GM23248 (cell line): ENCODE data around the gene MIER2. TPM values are rescaled to one million over a fixed set of nuclear protein-coding genes. Genes with fewer than 3 reads are reported as not detected.

ENCODE experiments used
- DNase-seq: peaks from one replicate; pipeline ENCODE4 v3.0.0-alpha.2; 2015
- H2AFZ ChIP-seq: fragments of 200-600 bp; sonication (generic); 2 replicates; pipeline ENCODE4 v1.6.1; 2016; ENCODE audit warnings: antibody characterized with exemption
- H3F3A ChIP-seq: fragments of 200-600 bp; sonication (generic); 2 replicates; pipeline ENCODE4 v1.6.1; 2016; ENCODE audit warnings: mild to moderate bottlenecking, antibody characterized with exemption, mixed run types; ENCODE audit not compliant: insufficient read depth
- H3K27ac ChIP-seq: fragments of 200-600 bp; sonication (generic); 2 replicates; pipeline ENCODE4 v1.5.1; 2016; ENCODE audit warnings: mild to moderate bottlenecking
- H3K27me3 ChIP-seq: fragments of 200-600 bp; sonication (generic); replicated peaks from 2 replicates; pipeline ENCODE4 v1.6.1; 2016; ENCODE audit warnings: mild to moderate bottlenecking; ENCODE audit not compliant: insufficient read depth
- H3K36me3 ChIP-seq: fragments of 200-600 bp; sonication (generic); 2 replicates; pipeline ENCODE4 v1.6.1; 2016; ENCODE audit warnings: low read depth, mild to moderate bottlenecking
- H3K4me1 ChIP-seq: fragments of 200-600 bp; sonication (generic); 2 replicates; pipeline ENCODE4 v1.6.1; 2016; ENCODE audit warnings: mild to moderate bottlenecking; ENCODE audit not compliant: insufficient read depth
- H3K4me2 ChIP-seq: fragments of 200-600 bp; sonication (generic); one replicate; pipeline ENCODE4 v1.6.1; 2016; ENCODE audit warnings: mild to moderate bottlenecking; ENCODE audit not compliant: unreplicated experiment
- H3K4me3 ChIP-seq: fragments of 200-600 bp; sonication (generic); 2 replicates; pipeline ENCODE4 v1.5.1; 2016; ENCODE audit warnings: mild to moderate bottlenecking
- H3K79me2 ChIP-seq: fragments of 200-600 bp; sonication (generic); 2 replicates; pipeline ENCODE4 v1.6.1; 2016; ENCODE audit warnings: mild to moderate bottlenecking; ENCODE audit not compliant: insufficient read depth
- H3K9ac ChIP-seq: fragments of 200-600 bp; sonication (generic); 2 replicates; pipeline ENCODE4 v1.6.1; 2016; ENCODE audit warnings: mild to moderate bottlenecking
- H3K9me2 ChIP-seq: fragments of 200-600 bp; sonication (generic); 2 replicates; pipeline ENCODE4 v1.6.1; 2016; ENCODE audit warnings: mixed run types, mild to moderate bottlenecking, moderate library complexity; ENCODE audit not compliant: insufficient read depth
- H3K9me3 ChIP-seq: fragments of 200-600 bp; sonication (generic); one replicate; pipeline ENCODE4 v1.6.1; 2017; ENCODE audit warnings: low read depth
- H4K20me1 ChIP-seq: fragments of 200-600 bp; sonication (generic); 2 replicates; pipeline ENCODE4 v1.6.0; 2016; ENCODE audit not compliant: insufficient read depth
- EZH2 ChIP-seq: fragments of 200-600 bp; sonication (generic); IDR thresholded peaks from 2 replicates; pipeline ENCODE4 v1.6.1; 2018; ENCODE audit warnings: antibody characterized with exemption, mild to moderate bottlenecking; ENCODE audit not compliant: insufficient read depth, poor library complexity, severe bottlenecking
- EZH2phosphoT487 ChIP-seq: fragments of 200-600 bp; sonication (generic); IDR thresholded peaks from 2 replicates; pipeline ENCODE4 v1.6.1; 2018; ENCODE audit warnings: antibody characterized with exemption, moderate library complexity, mild to moderate bottlenecking, low read depth; ENCODE audit not compliant: insufficient read depth
- WGBS, 2 experiments: methylation state at CpG; one replicate each; pipeline ENCODE4 v1.1.6; 2015 to 2017; ENCODE audit warnings: low lambda C conversion rate in 2 of 2, low coverage in 1 of 2; ENCODE audit errors: missing lambda C conversion rate in 2 of 2; 5-methylcytosine and 5-hydroxymethylcytosine counted together
- in situ Hi-C: fragments of 300-500 bp; cut with MboI; formaldehyde crosslinking; loops from 2 replicates; pipeline ENCODE4 v1.15.0; 2020
- polyA plus RNA-seq: library from polyadenylated mRNA; unstranded; fragments of >200 nt; fragmentation: Nextera tagmentation; extraction: Ambion mirVana; gene quantifications from 2 replicates; pipeline ENCODE4 v1.2.1, GENCODE V29; 2016
- total RNA-seq: library from RNA; depleted of rRNA; stranded (reverse); fragments of >200 nt; shearing (Covaris generic); gene quantifications from 2 replicates; pipeline ENCODE4 v1.2.3, GENCODE V29; 2014

Gene MIER2
- total and polyA plus RNA-seq, 2 experiments from 2014 or later, result 11.8 to 30.7 TPM

DNA sequence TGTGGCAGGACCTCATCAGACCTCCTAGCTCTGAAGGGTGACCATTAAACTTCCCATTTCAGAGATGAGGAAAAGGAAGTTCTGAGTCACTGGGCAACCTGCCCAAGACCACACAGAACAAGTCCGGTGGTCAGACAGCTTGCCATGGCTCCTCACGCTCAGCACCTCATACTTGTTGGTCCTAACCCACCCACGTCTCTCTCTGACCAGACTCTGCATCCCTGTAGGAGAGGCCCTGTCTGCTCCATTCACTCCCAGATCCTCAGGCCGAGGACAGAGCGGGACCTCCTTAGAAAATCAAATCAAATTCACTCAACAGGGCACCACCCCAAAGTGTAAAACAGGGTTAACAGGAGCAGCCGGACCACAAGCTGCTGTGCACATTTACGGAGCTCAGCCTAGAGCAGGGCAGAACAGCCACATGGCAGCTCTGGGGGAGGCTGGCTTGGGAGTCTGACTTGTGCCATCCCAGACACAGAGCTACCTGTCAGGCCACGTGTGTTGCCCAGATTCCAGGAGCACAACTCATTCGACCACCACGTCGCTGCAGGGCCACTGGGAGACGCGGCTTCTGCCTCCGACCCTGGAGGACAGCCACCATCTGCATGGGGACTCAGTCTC is 1.7 kb downstream of the MIER2 start:
- no peak overlapping the region for H2AFZ ChIP-seq
- peaks cover 17% of the 10 kb centered on the region; the same call in 1 of the 2 replicates for H3F3A ChIP-seq
- 23 to 33% methylated on average over 14 of the region's 14 CpGs for WGBS, 2 experiments
- DNase-seq, result peak; percentile 94
- peak overlapping the region; percentile 70 for H3K4me3 ChIP-seq
- H3K79me2 ChIP-seq, result peaks cover 62% of the 10 kb centered on the region
- H3K4me2 ChIP-seq, result peak overlapping the region; percentile 81
- H3K9me3 ChIP-seq, result no peaks in the 10 kb centered on the region
- no peaks in the 10 kb centered on the region for H3K9me2 ChIP-seq
- no peaks in the 10 kb centered on the region for H3K27me3 ChIP-seq
- H3K9ac ChIP-seq, result peak overlapping the region; percentile 84
- peaks cover 4% of the 10 kb centered on the region; the same call in 1 of the 2 replicates for H4K20me1 ChIP-seq
- TF ChIP-seq EZH2, result no peak
- no peak for TF ChIP-seq EZH2phosphoT487
- peak overlapping the region; percentile 89 for H3K27ac ChIP-seq
- H3K4me1 ChIP-seq, result peaks cover 19% of the 10 kb centered on the region
- no peaks in the 10 kb centered on the region for H3K36me3 ChIP-seq
- in situ Hi-C loops, result no loop called here

DNA sequence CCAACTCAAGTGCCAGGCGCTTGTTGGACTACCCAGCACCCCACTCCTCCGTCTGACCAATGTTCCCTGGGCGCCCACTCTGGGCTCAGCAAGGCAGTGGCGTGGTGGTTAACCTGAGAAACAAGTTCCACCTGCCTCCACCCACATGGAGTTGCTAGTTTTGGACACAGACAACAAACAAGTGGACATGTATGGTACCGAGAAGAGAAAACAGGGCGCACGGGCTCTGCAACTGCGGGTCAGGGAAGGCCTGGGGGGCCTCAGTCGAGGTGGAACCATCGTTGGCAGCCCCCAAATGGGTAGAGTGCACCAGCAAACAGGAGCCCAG is 2.5 kb downstream of the MIER2 start:
- Histone ChIP-seq H4K20me1 (peaks cover 7% of the 10 kb centered on the region; the same call in 1 of the 2 replicates), H2AFZ (no peak overlapping the region), H3K27ac (peak overlapping the region; percentile 89)

DNA sequence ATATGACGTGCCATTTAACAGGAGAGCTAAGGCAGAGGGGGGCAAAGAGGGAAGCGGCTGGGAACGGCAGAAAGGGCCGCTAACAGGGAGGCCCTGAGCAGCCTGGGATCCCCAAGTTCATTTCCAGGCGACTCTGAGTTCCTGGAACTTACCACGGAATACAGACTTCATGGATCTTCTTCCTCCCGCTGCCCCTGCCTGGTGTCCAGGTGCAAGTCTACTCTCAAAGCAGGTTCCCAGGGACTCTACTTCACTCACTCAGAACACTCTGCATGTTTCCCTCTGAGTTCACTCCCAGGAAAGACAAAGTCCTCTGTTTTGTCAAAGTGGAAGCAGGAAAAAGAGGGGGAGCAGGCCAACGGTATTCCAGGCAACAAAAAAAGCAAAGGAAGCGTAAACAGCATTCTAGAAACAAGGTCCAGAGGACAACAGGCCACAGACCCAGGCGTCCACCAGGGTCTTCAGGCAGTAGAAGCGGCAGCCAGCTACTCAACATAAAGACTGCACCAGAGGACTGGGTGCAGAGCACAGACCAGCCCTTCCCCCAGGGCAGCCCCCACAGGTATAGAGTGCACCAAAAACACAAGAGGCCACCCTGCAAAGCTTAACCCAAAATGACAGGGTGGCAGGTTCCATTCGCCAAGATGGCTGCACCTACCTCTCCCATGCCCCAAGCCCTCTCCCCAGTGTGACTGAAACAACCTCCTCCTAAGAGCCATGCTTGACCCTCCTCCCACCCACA is 3.0 kb downstream of the MIER2 start:
- peak overlapping the region; percentile 89; the same call in 1 of the 2 replicates for H3K27ac ChIP-seq
- WGBS, 2 experiments, result 79% methylated on average over 12 of the region's 12 CpGs
- no peak for DNase-seq
- peaks cover 12% of the 10 kb centered on the region; the same call in 1 of the 2 replicates for H4K20me1 ChIP-seq
- peaks cover 19% of the 10 kb centered on the region for H3K4me1 ChIP-seq
- H3K36me3 ChIP-seq, result no peaks in the 10 kb centered on the region
- H2AFZ ChIP-seq, result no peak overlapping the region
- no peaks in the 10 kb centered on the region for H3K27me3 ChIP-seq
- peak overlapping the region; percentile 84 for H3K9ac ChIP-seq
- peak overlapping the region; percentile 81 for H3K4me2 ChIP-seq
- H3K79me2 ChIP-seq, result peaks cover 76% of the 10 kb centered on the region
- no peaks in the 10 kb centered on the region for H3K9me2 ChIP-seq
- peaks cover 17% of the 10 kb centered on the region; the same call in 1 of the 2 replicates for H3F3A ChIP-seq
- TF ChIP-seq EZH2phosphoT487 (no peak), EZH2 (no peak)
- in situ Hi-C loops, result no loop called here
- H3K9me3 ChIP-seq, result no peaks in the 10 kb centered on the region
- peak overlapping the region; percentile 70 for H3K4me3 ChIP-seq

More for the DNA sequence above, 2.5 kb downstream of the MIER2 start:
- Histone ChIP-seq H3K4me3 (peak overlapping the region; percentile 70), H3K4me2 (peak overlapping the region; percentile 81), H3K9me3 (no peaks in the 10 kb centered on the region), H3K9ac (peak overlapping the region; percentile 84), H3K36me3 (no peaks in the 10 kb centered on the region), H3K27me3 (no peaks in the 10 kb centered on the region), H3K9me2 (no peaks in the 10 kb centered on the region), H3F3A (peaks cover 17% of the 10 kb centered on the region; the same call in 1 of the 2 replicates), H3K79me2 (peaks cover 70% of the 10 kb centered on the region), H3K4me1 (peaks cover 19% of the 10 kb centered on the region)
- in situ Hi-C loops, result no loop called here
- no peak for DNase-seq
- TF ChIP-seq EZH2 (no peak), EZH2phosphoT487 (no peak)
- 93 to 98% methylated on average over 10 of the region's 10 CpGs for WGBS, 2 experiments

DNA sequence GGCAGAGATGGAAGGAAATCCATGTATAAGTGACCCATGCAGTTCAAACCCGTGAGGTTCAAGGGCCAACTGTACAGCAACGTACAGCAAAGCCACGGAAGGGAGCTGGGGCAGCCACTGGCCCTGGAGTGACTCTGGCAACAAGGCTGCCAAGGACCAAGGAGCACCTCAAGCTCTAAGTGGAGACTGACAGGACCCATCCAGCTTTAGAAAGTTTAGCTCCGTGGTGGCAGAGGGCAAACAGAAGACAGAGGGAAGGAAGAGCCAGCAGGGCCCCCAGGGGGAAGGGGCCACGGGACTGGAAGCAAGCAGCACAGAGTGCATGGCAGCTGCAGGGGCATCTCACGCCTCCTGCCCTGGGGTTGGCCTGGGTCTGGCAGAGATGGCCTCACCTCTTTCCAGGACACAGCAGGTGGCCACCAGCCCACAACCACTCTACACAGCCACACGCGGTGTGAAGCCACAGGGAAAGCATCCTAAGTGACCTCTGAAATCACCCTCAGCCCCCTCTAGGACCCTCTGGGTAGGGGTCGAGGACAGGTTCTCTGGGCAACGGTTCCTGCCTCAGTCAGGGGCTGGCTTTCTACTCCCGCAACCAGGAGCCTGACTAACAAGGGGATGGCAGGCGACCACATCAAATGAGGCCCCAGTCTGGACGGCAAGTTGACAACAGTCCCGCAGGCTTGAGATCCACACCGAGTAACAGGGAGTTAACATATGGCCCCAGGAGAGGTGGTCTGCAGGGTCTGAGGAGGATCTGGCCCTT is 3.8 kb downstream of the MIER2 start:
- Histone ChIP-seq H2AFZ (no peak overlapping the region), H3K27me3 (no peaks in the 10 kb centered on the region), H4K20me1 (peaks cover 15% of the 10 kb centered on the region; the same call in 1 of the 2 replicates), H3K36me3 (no peaks in the 10 kb centered on the region), H3K4me2 (no peak overlapping the region), H3F3A (peaks cover 14% of the 10 kb centered on the region; the same call in 1 of the 2 replicates), H3K4me1 (peaks cover 19% of the 10 kb centered on the region), H3K9ac (no peak overlapping the region), H3K79me2 (peaks cover 83% of the 10 kb centered on the region), H3K27ac (no peak overlapping the region), H3K9me3 (no peaks in the 10 kb centered on the region), H3K9me2 (no peaks in the 10 kb centered on the region), H3K4me3 (no peak overlapping the region)
- in situ Hi-C loops, result no loop called here
- WGBS, 2 experiments, result 85 to 88% methylated on average over 15 of the region's 15 CpGs
- no peak for DNase-seq
- TF ChIP-seq EZH2phosphoT487, result no peak
- no peak for TF ChIP-seq EZH2
